Natural killer cell treated with Interleukin-12 subunit alpha and Interleukin-12 subunit beta and Interleukin-15 and Interleukin-18, amount 100 ng/mL, for 72 hours (primary cell): ENCODE data around the gene NCBP3. TPM values are rescaled to one million over a fixed set of nuclear protein-coding genes. Genes with fewer than 3 reads are reported as not detected.
A peak's percentile ranks its signal among the peaks of the same experiment; 100 is the strongest.

Experiments used
- ATAC-seq, 2 donors: fragments of 150-1000 bp; cut with Tn5 transposase in 1 of 2; sonication (Bioruptor Pico), chemical (Tn5 transposase) in 1 of 2; 2 replicates each; pipeline ENCODE4 v1.10.0; 2021
- DNase-seq: peaks from one replicate; pipeline ENCODE4 v3.0.0; 2022; ENCODE audit warnings: low spot score
- H3K27ac Mint-ChIP-seq, 2 donors: 1 replicate in 1 of 2; 2 replicates in 1 of 2; pipeline ENCODE4 v1.8.0; 2022; ENCODE audit warnings: mixed read lengths in 2 of 2, mild to moderate bottlenecking in 1 of 2, moderate library complexity in 1 of 2
- H3K27me3 Mint-ChIP-seq, 2 donors: 1 replicate in 1 of 2; 2 replicates in 1 of 2; pipeline ENCODE4 v1.8.0; 2022; ENCODE audit warnings: mixed read lengths in 2 of 2
- H3K36me3 Mint-ChIP-seq: one replicate; pipeline ENCODE4 v1.8.0; 2022; ENCODE audit warnings: mixed read lengths
- H3K4me1 Mint-ChIP-seq, 2 donors: 1 replicate in 1 of 2; 2 replicates in 1 of 2; pipeline ENCODE4 v1.8.0; 2022; ENCODE audit warnings: low read depth in 2 of 2, mixed read lengths in 2 of 2, mild to moderate bottlenecking in 1 of 2
- H3K4me3 Mint-ChIP-seq: one replicate; pipeline ENCODE4 v1.8.0; 2022; ENCODE audit warnings: mixed read lengths
- H3K9me3 Mint-ChIP-seq: 2 replicates; pipeline ENCODE4 v1.8.0; 2022; ENCODE audit warnings: mixed read lengths
- total RNA-seq, 2 donors: library from RNA; stranded (reverse); gene quantifications; one replicate each; pipeline ENCODE4 v1.2.3, GENCODE V29; 2022

Gene NCBP3
- total RNA-seq, 2 donors from 2014 or later, result 52.4 to 71.9 TPM

GRCh38 chr17:3888343-3889171, 42.5 kb upstream of the NCBP3 start:
- ATAC-seq (no peak), DNase-seq (no peak)
- Mint-ChIP-seq H3K4me3 (no peak overlapping the region), H3K4me1 (peaks cover 17 to 32% of the 10 kb centered on the region in 2 donors), H3K27ac (no peak overlapping the region), H3K9me3 (no peaks in the 10 kb centered on the region), H3K27me3 (no peaks in the 10 kb centered on the region), H3K36me3 (no peaks in the 10 kb centered on the region)

GRCh38 chr17:3887804-3888203, 41.8 kb upstream of the NCBP3 start:
- DNase-seq (no peak), ATAC-seq (no peak)
- Mint-ChIP-seq H3K36me3 (no peaks in the 10 kb centered on the region), H3K4me1 (peaks cover 14 to 29% of the 10 kb centered on the region in 2 donors), H3K27me3 (no peaks in the 10 kb centered on the region), H3K9me3 (no peaks in the 10 kb centered on the region), H3K27ac (peak overlapping the region in 1 of 2 donors; percentile 73), H3K4me3 (no peak overlapping the region)

DNA sequence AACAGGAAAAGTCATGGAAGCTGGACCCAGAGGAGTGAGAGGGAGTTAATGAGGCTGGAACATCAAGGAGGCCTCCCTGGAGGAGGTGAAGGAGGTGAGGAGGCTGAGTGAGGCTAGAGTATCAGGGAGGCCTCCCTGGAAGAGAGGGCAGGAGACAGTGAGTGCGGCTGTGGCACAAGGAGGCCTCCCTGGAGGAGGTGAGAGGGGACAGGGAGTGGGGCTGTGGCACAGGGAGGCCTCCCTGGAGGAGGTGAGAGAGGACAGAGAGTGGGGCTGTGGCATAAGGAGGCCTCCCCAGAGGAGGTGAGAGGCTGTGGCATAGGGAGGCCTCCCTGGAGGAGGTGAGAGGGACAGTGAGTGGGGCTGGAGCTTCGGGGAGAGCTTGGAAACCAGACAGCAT, 41.3 kb upstream of the NCBP3 start:
- peak overlapping the region; percentile 38 for H3K4me3 Mint-ChIP-seq
- no peak for ATAC-seq
- H3K9me3 Mint-ChIP-seq, result no peaks in the 10 kb centered on the region
- peak overlapping the region; percentile 68 to 73 for H3K27ac Mint-ChIP-seq
- H3K27me3 Mint-ChIP-seq, result no peaks in the 10 kb centered on the region
- peaks cover 14 to 29% of the 10 kb centered on the region in 2 donors for H3K4me1 Mint-ChIP-seq
- no peak for DNase-seq
- H3K36me3 Mint-ChIP-seq, result no peaks in the 10 kb centered on the region

GRCh38 chr17:3886776-3887175, 40.7 kb upstream of the NCBP3 start:
- H3K27me3 Mint-ChIP-seq, result no peaks in the 10 kb centered on the region
- no peaks in the 10 kb centered on the region for H3K36me3 Mint-ChIP-seq
- peak overlapping the region; percentile 68 to 73 for H3K27ac Mint-ChIP-seq
- peaks cover 14 to 29% of the 10 kb centered on the region in 2 donors for H3K4me1 Mint-ChIP-seq
- H3K9me3 Mint-ChIP-seq, result no peaks in the 10 kb centered on the region
- no peak for DNase-seq
- peak overlapping the region; percentile 38 for H3K4me3 Mint-ChIP-seq
- ATAC-seq, result peak in 1 of 2 donors; percentile 22

DNA sequence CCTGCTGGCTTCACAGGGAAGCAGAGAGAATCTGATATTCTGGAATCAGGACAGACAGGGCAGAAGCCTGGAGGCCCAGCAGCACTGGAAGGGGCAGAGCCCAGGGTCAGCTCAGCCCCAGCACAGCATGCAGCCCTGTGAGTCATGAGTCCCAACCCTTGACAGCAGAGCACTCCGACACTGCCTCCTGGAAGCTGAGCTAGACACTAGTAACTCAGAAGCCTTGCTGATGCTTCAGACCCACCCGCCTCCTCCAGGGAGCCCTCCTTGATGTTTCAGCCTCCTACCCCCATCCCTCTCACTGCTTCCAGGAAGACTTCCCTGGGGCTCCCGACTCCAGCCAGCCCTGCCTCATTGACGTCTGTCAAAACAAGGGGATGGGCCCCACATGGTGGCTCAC, 39.9 kb upstream of the NCBP3 start:
- Mint-ChIP-seq H3K27ac (peak overlapping the region in 1 of 2 donors; percentile 73), H3K9me3 (no peaks in the 10 kb centered on the region), H3K36me3 (no peaks in the 10 kb centered on the region), H3K4me1 (peaks cover 7 to 21% of the 10 kb centered on the region in 2 donors), H3K4me3 (no peak overlapping the region), H3K27me3 (no peaks in the 10 kb centered on the region)
- no peak for DNase-seq
- no peak for ATAC-seq

DNA sequence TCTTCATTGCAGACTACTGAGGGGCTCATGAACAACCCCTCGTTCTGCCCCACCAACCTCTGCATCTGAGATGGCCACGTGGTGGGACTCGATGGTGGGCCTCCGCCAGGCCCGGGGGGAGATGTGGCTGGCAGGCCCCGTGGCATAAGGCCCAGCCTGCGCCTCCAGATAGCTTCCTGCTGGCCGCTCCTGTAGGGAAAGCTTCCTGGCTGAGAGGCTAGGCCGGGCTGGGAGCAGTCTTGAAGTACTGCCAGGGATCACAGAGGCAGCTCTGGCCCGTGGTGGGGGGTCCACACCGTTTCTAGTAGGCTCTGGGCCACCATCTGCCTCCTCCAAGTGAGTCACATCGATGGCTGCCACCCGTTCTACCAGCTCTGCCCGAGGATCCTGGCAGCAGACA, 39.2 kb upstream of the NCBP3 start:
- no peak for DNase-seq
- no peaks in the 10 kb centered on the region for H3K36me3 Mint-ChIP-seq
- H3K27me3 Mint-ChIP-seq, result no peaks in the 10 kb centered on the region
- no peaks in the 10 kb centered on the region for H3K9me3 Mint-ChIP-seq
- H3K4me3 Mint-ChIP-seq, result no peak overlapping the region
- ATAC-seq, result no peak
- no peak overlapping the region for H3K27ac Mint-ChIP-seq
- H3K4me1 Mint-ChIP-seq, result peaks cover 6 to 16% of the 10 kb centered on the region in 2 donors

DNA sequence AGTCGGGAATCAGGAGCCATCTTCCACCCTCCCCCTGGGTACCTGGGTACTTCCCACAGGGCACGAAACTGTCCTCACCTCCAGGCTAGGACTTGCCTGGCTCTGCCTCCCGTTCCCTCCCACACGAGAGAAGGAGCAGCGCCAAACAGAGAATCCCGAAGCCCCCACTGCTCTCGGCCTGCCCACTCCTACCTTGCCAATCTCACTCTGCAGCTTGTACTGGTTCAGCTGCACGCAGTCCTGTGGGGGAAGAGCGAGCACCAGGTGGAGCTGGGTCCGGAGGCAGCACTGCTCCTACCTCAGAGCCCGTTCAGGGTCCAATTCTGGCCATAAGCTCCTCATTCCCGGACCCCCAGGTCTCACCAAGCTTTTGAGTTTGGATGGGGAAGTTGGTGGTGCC, 38.1 kb upstream of the NCBP3 start:
- ATAC-seq, result no peak
- H3K36me3 Mint-ChIP-seq, result no peaks in the 10 kb centered on the region
- H3K27ac Mint-ChIP-seq, result no peak overlapping the region
- DNase-seq, result no peak
- H3K4me3 Mint-ChIP-seq, result no peak overlapping the region
- H3K9me3 Mint-ChIP-seq, result no peaks in the 10 kb centered on the region
- H3K4me1 Mint-ChIP-seq, result peaks cover 6 to 15% of the 10 kb centered on the region in 2 donors
- H3K27me3 Mint-ChIP-seq, result no peaks in the 10 kb centered on the region

DNA sequence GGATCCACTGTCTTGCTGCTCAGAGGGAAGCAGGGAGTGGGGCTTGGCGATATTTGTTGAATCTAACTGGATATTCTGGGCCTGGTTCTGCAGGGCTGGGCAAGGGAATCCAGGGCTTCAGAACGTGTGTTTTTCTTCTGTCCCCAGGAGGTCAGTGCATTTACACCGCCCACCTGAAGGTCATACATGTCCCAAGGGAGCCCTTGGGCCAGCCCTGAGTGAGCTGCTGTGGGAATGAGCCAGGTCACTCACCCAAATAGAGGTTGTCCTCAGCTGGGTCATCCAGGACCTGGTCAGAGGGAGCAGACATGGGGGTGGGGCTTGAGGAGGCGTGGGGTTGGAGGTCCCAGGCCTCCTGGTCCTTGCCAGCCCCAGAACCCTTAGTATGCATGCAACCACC, 36.2 kb upstream of the NCBP3 start:
- Mint-ChIP-seq H3K27me3 (no peaks in the 10 kb centered on the region), H3K4me1 (peaks cover 5 to 11% of the 10 kb centered on the region in 2 donors), H3K9me3 (no peaks in the 10 kb centered on the region), H3K4me3 (no peak overlapping the region), H3K36me3 (no peaks in the 10 kb centered on the region), H3K27ac (no peak overlapping the region)
- no peak for ATAC-seq
- no peak for DNase-seq

GRCh38 chr17:3880983-3881382, 34.9 kb upstream of the NCBP3 start:
- H3K4me1 Mint-ChIP-seq, result no peaks in the 10 kb centered on the region
- no peaks in the 10 kb centered on the region for H3K36me3 Mint-ChIP-seq
- no peak overlapping the region for H3K4me3 Mint-ChIP-seq
- no peak overlapping the region for H3K27ac Mint-ChIP-seq
- no peak for DNase-seq
- ATAC-seq, result no peak
- no peaks in the 10 kb centered on the region for H3K9me3 Mint-ChIP-seq
- no peaks in the 10 kb centered on the region for H3K27me3 Mint-ChIP-seq

DNA sequence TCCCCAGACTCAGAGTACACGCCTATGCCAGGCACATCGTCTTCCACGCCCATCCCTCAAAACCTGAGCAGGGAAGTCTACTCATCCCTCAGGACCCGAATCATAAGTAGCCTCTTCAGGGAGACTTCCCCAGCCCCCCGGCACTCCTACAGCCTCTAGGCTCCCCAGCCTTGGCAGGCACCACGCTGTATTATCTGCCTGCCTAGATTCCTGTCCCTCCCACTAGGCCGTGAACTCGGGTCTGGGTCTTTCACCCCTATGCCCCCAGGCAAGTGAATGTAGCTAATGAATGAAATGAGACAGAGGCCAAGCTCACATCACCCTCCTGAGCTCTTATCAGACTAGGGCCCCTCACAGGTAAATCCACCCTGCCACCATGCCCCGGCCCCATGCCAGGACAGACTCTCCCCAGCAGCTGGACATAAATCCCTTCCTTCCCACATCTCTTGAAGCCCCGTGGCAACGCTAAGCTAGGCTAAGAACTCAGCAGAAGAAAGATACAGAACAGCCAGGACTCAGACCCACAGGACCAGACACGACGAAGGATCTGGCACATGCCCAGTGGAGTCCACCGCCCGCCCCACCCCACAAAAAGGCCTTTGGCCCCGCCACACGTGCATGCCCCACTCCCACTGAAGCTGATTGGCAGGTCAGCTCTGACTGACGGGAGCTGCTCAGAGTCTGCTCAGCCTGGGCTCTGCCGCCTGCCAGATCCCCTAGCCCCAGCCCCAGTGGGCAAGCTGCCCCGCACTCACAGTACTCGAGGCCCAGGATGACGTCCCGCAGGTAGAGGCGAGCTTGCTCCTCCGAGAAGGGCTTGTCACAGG, 33.8 kb upstream of the NCBP3 start:
- peak overlapping the region in 1 of 2 donors; percentile 16 for H3K27ac Mint-ChIP-seq
- H3K4me3 Mint-ChIP-seq, result no peak overlapping the region
- no peaks in the 10 kb centered on the region for H3K9me3 Mint-ChIP-seq
- no peaks in the 10 kb centered on the region for H3K27me3 Mint-ChIP-seq
- DNase-seq, result no peak
- ATAC-seq, result no peak
- H3K36me3 Mint-ChIP-seq, result no peaks in the 10 kb centered on the region
- H3K4me1 Mint-ChIP-seq, result no peaks in the 10 kb centered on the region

DNA sequence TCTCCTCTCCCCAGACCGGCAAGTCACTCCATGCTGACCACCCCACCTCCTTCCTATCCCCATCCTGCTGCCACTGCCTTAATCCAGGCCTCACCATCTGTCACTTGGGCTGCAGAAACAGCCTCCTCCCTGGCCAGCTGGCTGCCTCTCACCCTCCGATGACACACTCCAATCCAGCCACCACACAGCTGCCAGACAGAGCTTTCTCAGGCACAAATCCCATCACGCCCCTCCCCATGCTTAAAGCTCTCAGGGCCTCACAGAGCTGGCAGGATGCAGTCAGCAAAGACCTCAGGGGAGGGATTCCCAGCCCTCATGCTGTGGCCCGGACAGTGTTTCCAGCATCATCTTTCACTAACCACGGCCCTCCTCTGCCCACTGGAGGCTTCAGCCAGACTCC, 33.1 kb upstream of the NCBP3 start:
- H3K27ac Mint-ChIP-seq, result peak overlapping the region in 1 of 2 donors; percentile 16
- ATAC-seq, result no peak
- H3K4me3 Mint-ChIP-seq, result no peak overlapping the region

DNA sequence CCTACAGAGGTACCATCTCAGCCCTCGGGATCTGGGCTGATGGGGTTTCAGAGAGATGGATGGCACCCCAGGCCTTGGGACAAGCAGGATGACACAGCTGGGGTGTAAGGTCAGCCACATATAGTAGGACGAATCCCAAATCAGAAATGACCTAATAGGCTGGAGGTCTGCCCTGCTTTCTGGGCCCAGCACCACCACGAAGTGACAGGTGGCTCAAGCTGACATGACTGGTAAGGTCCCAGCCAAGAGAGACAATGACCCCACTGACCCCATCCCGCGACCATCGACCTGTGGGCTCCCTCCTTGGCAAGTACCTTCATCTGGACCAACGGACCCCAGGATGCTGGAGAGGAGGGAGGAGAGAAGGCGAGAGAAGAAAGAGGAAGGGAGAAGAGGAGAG, 31.2 kb upstream of the NCBP3 start:
- H3K36me3 Mint-ChIP-seq, result no peaks in the 10 kb centered on the region
- no peak for DNase-seq
- H3K27me3 Mint-ChIP-seq, result no peaks in the 10 kb centered on the region
- ATAC-seq, result no peak
- no peak overlapping the region for H3K4me3 Mint-ChIP-seq
- no peak overlapping the region for H3K27ac Mint-ChIP-seq
- H3K9me3 Mint-ChIP-seq, result no peaks in the 10 kb centered on the region
- no peaks in the 10 kb centered on the region for H3K4me1 Mint-ChIP-seq

More for the DNA sequence above, 33.1 kb upstream of the NCBP3 start:
- Mint-ChIP-seq H3K4me1 (no peaks in the 10 kb centered on the region), H3K27me3 (no peaks in the 10 kb centered on the region), H3K9me3 (no peaks in the 10 kb centered on the region), H3K36me3 (no peaks in the 10 kb centered on the region)
- no peak for DNase-seq

DNA sequence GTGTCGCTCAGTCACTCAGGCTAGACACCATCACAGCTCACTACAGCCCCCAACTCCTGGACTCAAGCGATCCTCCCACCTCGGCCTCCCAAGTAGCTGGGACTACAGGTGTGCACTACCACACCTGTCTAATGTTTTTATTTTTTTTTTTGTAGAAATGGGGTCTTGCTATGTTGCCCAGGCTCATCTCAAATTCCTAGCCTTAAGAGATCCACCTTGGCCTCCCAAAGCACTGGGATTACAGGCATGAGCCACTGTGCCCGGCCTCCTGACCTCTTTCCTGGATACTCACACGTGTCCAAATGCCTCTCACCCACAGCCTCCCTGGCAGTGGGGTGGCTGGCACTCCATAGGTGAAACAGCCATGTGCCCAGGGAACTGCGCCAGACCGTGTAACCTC, 29.3 kb upstream of the NCBP3 start:
- no peak overlapping the region for H3K4me3 Mint-ChIP-seq
- H3K27ac Mint-ChIP-seq, result no peak overlapping the region
- peaks cover 7 to 8% of the 10 kb centered on the region in 2 donors for H3K4me1 Mint-ChIP-seq

DNA sequence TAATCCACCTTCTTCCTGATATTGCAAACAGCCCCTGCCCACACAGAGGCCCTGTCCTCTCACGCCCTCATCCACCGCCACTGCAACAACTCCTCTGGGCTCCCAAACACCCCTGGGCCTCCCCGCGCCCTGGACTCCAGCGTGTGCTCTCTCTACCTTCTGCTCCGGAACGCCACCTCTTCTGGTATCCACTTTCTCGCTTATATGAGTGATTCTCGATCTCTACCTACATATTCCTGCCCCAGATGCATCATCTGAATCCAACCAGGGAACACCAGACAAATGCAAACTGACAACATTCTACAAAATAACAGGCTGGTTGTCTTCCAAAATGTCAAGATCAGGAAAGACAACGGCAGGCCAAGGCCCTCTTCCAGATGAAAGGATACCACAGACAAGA, 27.8 kb upstream of the NCBP3 start:
- no peaks in the 10 kb centered on the region for H3K9me3 Mint-ChIP-seq
- peak; percentile 8 for DNase-seq
- H3K27me3 Mint-ChIP-seq, result no peaks in the 10 kb centered on the region
- H3K4me1 Mint-ChIP-seq, result peaks cover 7 to 8% of the 10 kb centered on the region in 2 donors
- ATAC-seq, result no peak
- no peaks in the 10 kb centered on the region for H3K36me3 Mint-ChIP-seq
- H3K4me3 Mint-ChIP-seq, result no peak overlapping the region
- H3K27ac Mint-ChIP-seq, result no peak overlapping the region

More for the DNA sequence above, 29.3 kb upstream of the NCBP3 start:
- Mint-ChIP-seq H3K36me3 (no peaks in the 10 kb centered on the region), H3K27me3 (no peaks in the 10 kb centered on the region), H3K9me3 (no peaks in the 10 kb centered on the region)
- ATAC-seq (no peak), DNase-seq (no peak)
